ENCODE data around the gene CELSR1.

GRCh38 chr22:46509416-46510089 is 27.9 kb downstream of the CELSR1 start:
- TF ChIP-seq POLR2A (IDR thresholded peaks at IDR 0.05; ENCODE audit: low read length), result no peak
- TF ChIP-seq GATA1 (IDR thresholded peaks at IDR 0.05; ENCODE audit: low read depth, low read length), result no peak

Measured in erythroblast (primary cell).